GM18868 (cell line): ENCODE measurements around the gene SEMA3F.

Experiments used
- ATAC-seq: cut with Tn5 transposase; IDR thresholded peaks from one replicate; pipeline ENCODE4 v1.9.1; 2021; ENCODE audit warnings: mild to moderate bottlenecking, moderate library complexity; ENCODE audit not compliant: unreplicated experiment

SEMA3F gene

GRCh38 chr3:50154840-50155490 is at the start of gene SEMA3F:
TSS of gene SEMA3F (plus strand) at chr3:50155324. CDS start at chr3:50159623, 4,299 bp downstream.
- ATAC-seq, result peak; percentile 70

- no peak for ATAC-seq
Measured at GRCh38 chr3:50111757-50112156, 43.4 kb upstream of the SEMA3F start.

- ATAC-seq, result no peak
Measured at GRCh38 chr3:50112462-50112861, 42.7 kb upstream of the SEMA3F start.

GRCh38 chr3:50117120-50117519 is 38.0 kb upstream of the SEMA3F start:
- ATAC-seq, result no peak

GRCh38 chr3:50118237-50118636 is 36.9 kb upstream of the SEMA3F start:
- ATAC-seq, result no peak

- no peak for ATAC-seq
Measured at GRCh38 chr3:50119786-50120185, 35.3 kb upstream of the SEMA3F start.

GRCh38 chr3:50120364-50121071 is 34.6 kb upstream of the SEMA3F start:
- ATAC-seq, result no peak

GRCh38 chr3:50121072-50122032 is 33.8 kb upstream of the SEMA3F start:
- ATAC-seq, result peak; percentile 63

GRCh38 chr3:50122071-50122470 is 33.1 kb upstream of the SEMA3F start:
- ATAC-seq, result no peak

GRCh38 chr3:50122661-50123391 is 32.3 kb upstream of the SEMA3F start:
- ATAC-seq, result no peak

- no peak for ATAC-seq
Measured at GRCh38 chr3:50123394-50124051, 31.6 kb upstream of the SEMA3F start.

GRCh38 chr3:50124052-50124799 is 30.9 kb upstream of the SEMA3F start:
- ATAC-seq, result no peak

- no peak for ATAC-seq
Measured at GRCh38 chr3:50124800-50125178, 30.3 kb upstream of the SEMA3F start.

- ATAC-seq, result no peak
Measured at GRCh38 chr3:50125541-50126286, 29.4 kb upstream of the SEMA3F start.

GRCh38 chr3:50126287-50127211 is 28.6 kb upstream of the SEMA3F start:
- ATAC-seq, result no peak

GRCh38 chr3:50127251-50127691 is 27.9 kb upstream of the SEMA3F start:
- ATAC-seq, result no peak

GRCh38 chr3:50128001-50128400 is 27.1 kb upstream of the SEMA3F start:
- ATAC-seq, result no peak

- ATAC-seq, result no peak
Measured at GRCh38 chr3:50130436-50130835, 24.7 kb upstream of the SEMA3F start.
